ENCODE data around the gene PTPRR. TPM values are rescaled to one million over a fixed set of nuclear protein-coding genes. Genes with fewer than 3 reads are reported as not detected.

The PTPRR gene
- total RNA-seq: 2.7 TPM
- polyA plus RNA-seq: 0.73 TPM

GRCh38 chr12:70920251-70920851, at the start of gene PTPRR:
Gene PTPRR, minus strand, starts transcription at chr12:70920738. Its CDS starts 348 bp downstream, at chr12:70920390.
- WGBS: 2% methylated on average over 29 of the region's 29 CpGs
- no peak within 1 kb of the TSS for H3K4me3 ChIP-seq (ENCODE audit: low read depth, low read length)

GRCh38 chr12:70966996-70967790, 46.7 kb upstream of the PTPRR start:
- H3K4me1 ChIP-seq (ENCODE audit: insufficient read depth): no peaks in the 10 kb centered on the region

More at GRCh38 chr12:70920251-70920851, at the start of gene PTPRR:
- H3K36me3 ChIP-seq (ENCODE audit: insufficient read depth): no peaks in the 10 kb centered on the region
- no peaks in the 10 kb centered on the region for H3K4me1 ChIP-seq (ENCODE audit: insufficient read depth)
- no peak for DNase-seq (ENCODE audit: extremely low spot score)
- H3K27ac ChIP-seq (ENCODE audit: low read depth): no peak within 1 kb of the TSS

GRCh38 chr12:70966046-70966445, 45.5 kb upstream of the PTPRR start:
- no peaks in the 10 kb centered on the region for H3K36me3 ChIP-seq (ENCODE audit: insufficient read depth)
- WGBS: 78% methylated on average over 2 of the region's 2 CpGs
- DNase-seq (ENCODE audit: extremely low spot score): no peak
- H3K27ac ChIP-seq (ENCODE audit: low read depth): no peak overlapping the region
- H3K4me1 ChIP-seq (ENCODE audit: insufficient read depth): no peaks in the 10 kb centered on the region
- no peak overlapping the region for H3K4me3 ChIP-seq (ENCODE audit: low read depth, low read length)

More at GRCh38 chr12:70966996-70967790, 46.7 kb upstream of the PTPRR start:
- Histone ChIP-seq H3K27ac (ENCODE audit: low read depth) (no peak overlapping the region), H3K36me3 (ENCODE audit: insufficient read depth) (no peaks in the 10 kb centered on the region), H3K4me3 (ENCODE audit: low read depth, low read length) (no peak overlapping the region)
- 91% methylated on average over 8 of the region's 8 CpGs for WGBS
- no peak for DNase-seq (ENCODE audit: extremely low spot score)

- no peaks in the 10 kb centered on the region for H3K4me1 ChIP-seq (ENCODE audit: insufficient read depth)
- 79% methylated on average over 4 of the region's 4 CpGs for WGBS
- no peak for DNase-seq (ENCODE audit: extremely low spot score)
- no peaks in the 10 kb centered on the region for H3K36me3 ChIP-seq (ENCODE audit: insufficient read depth)
- no peak overlapping the region for H3K4me3 ChIP-seq (ENCODE audit: low read depth, low read length)
- H3K27ac ChIP-seq (ENCODE audit: low read depth): no peak overlapping the region
Observed at GRCh38 chr12:70964867-70965510, 44.5 kb upstream of the PTPRR start.

- Histone ChIP-seq H3K4me1 (ENCODE audit: insufficient read depth) (no peaks in the 10 kb centered on the region), H3K4me3 (ENCODE audit: low read depth, low read length) (no peak overlapping the region), H3K36me3 (ENCODE audit: insufficient read depth) (no peaks in the 10 kb centered on the region), H3K27ac (ENCODE audit: low read depth) (no peak overlapping the region)
- DNase-seq (ENCODE audit: extremely low spot score): no peak
- 70% methylated on average over 3 of the region's 3 CpGs for WGBS
Observed at GRCh38 chr12:70963081-70963660, 42.6 kb upstream of the PTPRR start.

GRCh38 chr12:70962226-70962794, 41.8 kb upstream of the PTPRR start:
- DNase-seq (ENCODE audit: extremely low spot score): no peak
- Histone ChIP-seq H3K4me3 (ENCODE audit: low read depth, low read length) (no peak overlapping the region), H3K27ac (ENCODE audit: low read depth) (no peak overlapping the region), H3K36me3 (ENCODE audit: insufficient read depth) (no peaks in the 10 kb centered on the region), H3K4me1 (ENCODE audit: insufficient read depth) (no peaks in the 10 kb centered on the region)
- WGBS: 52% methylated on average over 2 of the region's 2 CpGs

- 83% methylated on average over 1 of the region's 1 CpG for WGBS
- Histone ChIP-seq H3K4me1 (ENCODE audit: insufficient read depth) (no peaks in the 10 kb centered on the region), H3K36me3 (ENCODE audit: insufficient read depth) (no peaks in the 10 kb centered on the region), H3K27ac (ENCODE audit: low read depth) (no peak overlapping the region), H3K4me3 (ENCODE audit: low read depth, low read length) (no peak overlapping the region)
- DNase-seq (ENCODE audit: extremely low spot score): no peak
Observed at GRCh38 chr12:70960484-70960883, 39.9 kb upstream of the PTPRR start.

- Histone ChIP-seq H3K4me3 (ENCODE audit: low read depth, low read length) (no peak overlapping the region), H3K36me3 (ENCODE audit: insufficient read depth) (no peaks in the 10 kb centered on the region), H3K4me1 (ENCODE audit: insufficient read depth) (no peaks in the 10 kb centered on the region), H3K27ac (ENCODE audit: low read depth) (no peak overlapping the region)
- 95% methylated on average over 1 of the region's 1 CpG for WGBS
- no peak for DNase-seq (ENCODE audit: extremely low spot score)
Observed at GRCh38 chr12:70955415-70955814, 34.9 kb upstream of the PTPRR start.

GRCh38 chr12:70950451-70950850, 29.9 kb upstream of the PTPRR start:
- Histone ChIP-seq H3K4me1 (ENCODE audit: insufficient read depth) (no peaks in the 10 kb centered on the region), H3K27ac (ENCODE audit: low read depth) (no peak overlapping the region), H3K4me3 (ENCODE audit: low read depth, low read length) (no peak overlapping the region), H3K36me3 (ENCODE audit: insufficient read depth) (no peaks in the 10 kb centered on the region)
- no peak for DNase-seq (ENCODE audit: extremely low spot score)
- 62% methylated on average over 2 of the region's 2 CpGs for WGBS

- Histone ChIP-seq H3K4me1 (ENCODE audit: insufficient read depth) (no peaks in the 10 kb centered on the region), H3K27ac (ENCODE audit: low read depth) (no peak overlapping the region), H3K36me3 (ENCODE audit: insufficient read depth) (no peaks in the 10 kb centered on the region), H3K4me3 (ENCODE audit: low read depth, low read length) (no peak overlapping the region)
- DNase-seq (ENCODE audit: extremely low spot score): no peak
Observed at GRCh38 chr12:70948976-70949336, 28.4 kb upstream of the PTPRR start.

GRCh38 chr12:70948236-70948975, 27.9 kb upstream of the PTPRR start:
- Histone ChIP-seq H3K36me3 (ENCODE audit: insufficient read depth) (no peaks in the 10 kb centered on the region), H3K4me1 (ENCODE audit: insufficient read depth) (no peaks in the 10 kb centered on the region), H3K27ac (ENCODE audit: low read depth) (no peak overlapping the region), H3K4me3 (ENCODE audit: low read depth, low read length) (no peak overlapping the region)
- no peak for DNase-seq (ENCODE audit: extremely low spot score)
- WGBS: 69% methylated on average over 6 of the region's 6 CpGs

- Histone ChIP-seq H3K36me3 (ENCODE audit: insufficient read depth) (no peaks in the 10 kb centered on the region), H3K27ac (ENCODE audit: low read depth) (no peak overlapping the region), H3K4me1 (ENCODE audit: insufficient read depth) (no peaks in the 10 kb centered on the region), H3K4me3 (ENCODE audit: low read depth, low read length) (no peak overlapping the region)
- DNase-seq (ENCODE audit: extremely low spot score): no peak
- WGBS: 46% methylated on average over 3 of the region's 3 CpGs
Observed at GRCh38 chr12:70936203-70936813, 15.8 kb upstream of the PTPRR start.

GRCh38 chr12:70933133-70933532, 12.6 kb upstream of the PTPRR start:
- no peak for DNase-seq (ENCODE audit: extremely low spot score)
- 80% methylated on average over 4 of the region's 4 CpGs for WGBS
- Histone ChIP-seq H3K27ac (ENCODE audit: low read depth) (no peak overlapping the region), H3K36me3 (ENCODE audit: insufficient read depth) (no peaks in the 10 kb centered on the region), H3K4me3 (ENCODE audit: low read depth, low read length) (no peak overlapping the region), H3K4me1 (ENCODE audit: insufficient read depth) (no peaks in the 10 kb centered on the region)

All from urinary bladder (tissue), 4 donors.